HG02970 (cell line): ENCODE results near the gene TRIM45.
"Not testable (repeated sequence)": the region's sequence is repeated elsewhere in the genome, so short reads cannot be mapped to it uniquely, and the experiment has no call there.

Experiments
- ATAC-seq: cut with Tn5 transposase; IDR thresholded peaks from one replicate; pipeline ENCODE4 v1.9.1; 2021; ENCODE audit warnings: mild to moderate bottlenecking, moderate library complexity, moderate number of reproducible peaks; ENCODE audit not compliant: unreplicated experiment, low FRiP score

TRIM45 gene

DNA sequence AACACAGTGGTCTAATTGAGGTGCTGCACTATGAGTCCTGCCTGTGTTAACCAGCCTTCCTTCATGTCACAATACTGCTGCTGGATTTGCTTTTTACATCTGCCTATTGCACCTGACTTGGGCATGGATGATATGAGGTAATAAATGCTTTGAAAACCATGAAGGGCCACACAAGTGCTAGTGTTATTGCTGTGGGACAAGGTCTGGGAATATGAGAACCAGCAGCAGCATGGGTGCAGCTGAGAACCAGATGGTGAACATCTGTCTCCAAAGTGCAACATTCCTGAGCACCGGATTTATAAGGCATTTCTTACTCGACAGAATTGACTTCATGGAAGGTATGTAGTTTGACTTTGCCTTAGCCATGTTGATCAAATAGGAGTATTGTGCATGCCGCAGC lies 16.6 kb downstream of the TRIM45 start:
- no peak for ATAC-seq

GRCh38 chr1:117101858-117102257 lies 19.7 kb downstream of the TRIM45 start:
- not testable (repeated sequence) for ATAC-seq

GRCh38 chr1:117101334-117101733 lies 20.2 kb downstream of the TRIM45 start:
- ATAC-seq, result no peak

DNA sequence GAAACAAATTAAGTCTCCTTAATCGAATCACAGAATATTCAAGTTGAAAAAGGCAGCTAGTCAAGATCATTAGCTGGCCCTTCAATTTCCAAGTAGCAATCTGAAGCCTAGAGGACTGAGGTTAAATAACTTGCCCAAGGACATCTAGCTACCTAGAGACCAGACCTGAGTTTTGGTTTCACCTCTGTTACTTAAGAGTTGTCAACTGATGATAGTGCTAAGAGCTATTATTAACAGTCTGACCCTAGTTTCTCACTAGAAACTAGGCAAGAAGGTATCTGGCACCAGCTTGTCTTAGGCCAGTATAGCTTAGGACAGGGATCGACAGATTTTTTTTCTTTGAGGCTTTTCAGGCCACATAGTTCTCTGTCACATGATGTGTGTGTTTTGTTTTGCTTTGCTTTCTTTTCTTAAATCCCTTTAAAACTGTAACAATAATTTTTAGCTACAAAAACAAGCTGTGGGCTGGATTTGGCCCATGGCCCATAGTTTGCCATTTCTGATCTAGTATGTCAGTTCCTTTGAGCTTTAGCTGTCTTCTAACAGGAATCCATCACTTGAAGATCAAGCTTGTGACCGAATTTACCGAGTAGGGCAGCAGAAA lies 23.2 kb downstream of the TRIM45 start:
- ATAC-seq, result no peak

DNA sequence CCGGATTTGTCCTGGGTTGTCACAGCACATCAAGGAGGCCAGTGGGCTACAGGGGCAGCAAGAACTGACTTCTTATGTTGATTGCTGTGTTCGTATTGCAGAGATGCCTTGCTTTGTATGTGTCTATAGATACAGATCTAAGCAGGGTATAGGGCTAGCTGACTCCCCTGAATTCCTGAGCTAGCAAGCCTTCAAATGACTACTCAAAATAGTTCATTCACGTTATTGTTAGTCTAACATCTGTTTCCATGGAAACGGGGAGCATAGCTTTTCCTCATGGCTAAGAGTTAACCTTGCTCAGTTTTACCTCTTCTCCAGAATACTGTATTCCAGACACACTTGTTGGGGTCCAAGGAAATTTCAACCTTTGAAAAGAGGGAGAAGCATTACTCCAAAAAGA lies 24.1 kb downstream of the TRIM45 start:
- ATAC-seq, result no peak

DNA sequence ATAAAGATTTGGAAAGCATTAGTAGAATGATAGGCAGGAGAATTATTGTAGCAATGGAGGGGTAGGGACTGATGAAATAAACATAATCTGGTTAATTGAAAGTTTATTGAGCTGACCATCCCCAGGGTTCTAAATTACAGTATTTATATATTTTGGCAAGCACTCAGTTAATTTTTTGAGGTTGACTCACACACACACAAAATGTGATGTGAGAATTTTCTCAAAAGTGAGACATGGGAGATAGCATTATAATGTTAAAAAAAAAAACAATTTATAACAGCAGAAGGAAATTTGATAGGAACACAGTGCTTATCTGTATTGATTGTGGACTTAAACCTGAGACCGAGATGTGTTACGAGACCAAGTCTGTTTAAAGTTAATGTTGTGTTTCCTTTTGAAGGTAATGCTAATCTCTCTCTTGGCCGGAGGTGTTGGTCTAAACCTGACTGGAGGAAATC lies 24.6 kb downstream of the TRIM45 start:
- ATAC-seq, result no peak

- ATAC-seq, result no peak
Observed at GRCh38 chr1:117094841-117095604, 26.5 kb downstream of the TRIM45 start.

- ATAC-seq, result no peak
Observed at GRCh38 chr1:117093870-117094621, 27.5 kb downstream of the TRIM45 start.

- ATAC-seq, result no peak
Observed at GRCh38 chr1:117093091-117093534, 28.4 kb downstream of the TRIM45 start.

DNA sequence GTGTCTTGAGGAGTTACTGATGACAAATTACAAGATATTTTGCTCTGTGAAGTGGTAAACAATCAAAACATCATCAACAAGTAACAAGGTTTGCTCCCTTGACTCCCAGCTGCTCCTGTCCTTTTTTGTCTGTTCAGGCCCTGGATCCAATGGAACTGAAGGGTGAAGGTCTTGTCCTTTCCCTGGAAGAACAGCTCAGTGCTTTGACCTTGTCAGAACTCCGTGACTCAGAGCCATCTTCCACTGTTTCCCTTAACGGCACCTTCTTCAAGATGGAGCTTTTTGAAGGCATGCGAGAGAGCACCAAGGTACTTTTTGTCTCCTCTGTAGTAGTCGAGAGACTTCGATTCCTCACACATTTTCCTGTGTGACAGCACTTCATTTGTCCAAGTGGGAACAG lies 29.0 kb downstream of the TRIM45 start:
- no peak for ATAC-seq

- ATAC-seq, result no peak
Observed at GRCh38 chr1:117089996-117090395, 31.6 kb downstream of the TRIM45 start.

GRCh38 chr1:117087686-117088085 lies 33.9 kb downstream of the TRIM45 start:
- no peak for ATAC-seq

DNA sequence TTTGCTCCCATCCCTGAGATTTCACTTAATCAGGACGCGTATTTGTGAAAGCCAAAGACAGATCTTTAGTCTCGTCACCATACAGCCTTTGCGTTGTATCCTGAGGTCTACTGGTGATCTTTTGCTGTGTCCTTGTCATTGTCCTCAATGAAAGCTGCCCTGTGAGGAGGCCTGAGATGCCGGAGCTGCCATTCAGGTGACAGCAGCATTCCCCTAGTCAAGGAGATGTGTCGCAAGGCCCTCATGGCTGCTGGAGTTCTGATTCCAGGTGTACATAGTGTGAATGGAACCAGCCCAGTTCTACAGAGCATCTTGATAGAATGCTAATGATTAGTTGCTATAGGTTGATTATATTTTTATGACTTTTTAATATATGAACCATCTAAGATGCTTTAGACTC lies 37.3 kb downstream of the TRIM45 start:
- ATAC-seq, result no peak

DNA sequence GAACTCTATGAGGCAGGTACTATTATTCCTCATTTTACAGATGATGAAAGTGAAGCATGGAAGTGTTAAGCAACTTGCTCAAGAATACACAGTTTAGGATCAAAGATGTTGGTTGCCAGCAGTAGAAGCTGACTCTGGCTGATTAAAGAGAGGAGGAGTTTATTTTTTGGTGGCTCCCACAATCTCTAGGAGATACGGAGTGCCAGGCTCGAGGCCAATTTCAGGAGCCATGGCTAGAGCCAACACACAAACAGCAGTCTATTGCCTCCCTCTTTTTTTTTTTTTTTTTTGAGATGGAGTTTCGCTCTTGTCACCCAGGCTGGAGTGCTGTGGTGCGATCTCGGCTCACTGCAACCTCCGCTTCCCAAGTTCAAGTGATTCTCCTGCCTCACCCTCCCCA lies 41.8 kb downstream of the TRIM45 start:
- ATAC-seq, result no peak

DNA sequence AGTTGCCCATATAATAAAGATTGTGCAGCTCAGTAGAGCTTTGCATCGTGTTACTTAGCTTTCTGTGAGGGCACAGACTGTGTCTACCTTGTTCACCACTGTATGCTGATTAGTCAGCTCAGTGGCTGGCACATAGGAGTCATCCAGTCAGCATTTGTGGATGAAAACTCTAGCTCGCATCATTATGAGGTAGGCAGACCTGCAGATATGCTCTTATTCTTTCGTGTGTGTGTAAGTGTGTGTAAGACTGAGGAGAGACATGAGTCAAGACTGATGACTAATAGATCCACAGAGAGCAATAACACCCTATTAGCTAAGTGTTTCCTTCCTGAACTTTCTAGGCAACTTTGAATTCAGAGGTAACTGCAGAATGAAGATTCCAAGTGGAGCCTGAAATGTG lies 44.3 kb downstream of the TRIM45 start:
- ATAC-seq, result no peak

DNA sequence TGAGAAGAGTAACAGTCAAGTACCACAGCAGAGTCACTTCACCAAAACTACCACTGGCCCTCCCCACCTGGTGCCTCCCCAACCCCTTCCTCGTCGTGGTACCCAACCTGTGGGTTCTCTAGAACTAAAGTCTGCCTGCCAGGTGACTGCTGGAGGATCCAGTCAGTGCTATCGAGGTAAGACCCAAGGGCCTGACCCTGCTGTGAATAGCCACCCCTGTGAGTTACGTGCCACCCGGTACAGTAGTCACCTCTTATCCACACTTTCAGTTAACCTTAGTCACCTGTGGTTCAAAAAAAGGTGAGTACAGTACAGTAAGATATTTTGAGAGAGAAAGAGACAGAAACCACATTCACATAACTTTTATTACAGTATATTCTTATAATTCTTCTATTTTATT lies 44.9 kb downstream of the TRIM45 start:
- ATAC-seq, result no peak

- ATAC-seq, result no peak
Observed at GRCh38 chr1:117070124-117070523, 51.4 kb downstream of the TRIM45 start.

DNA sequence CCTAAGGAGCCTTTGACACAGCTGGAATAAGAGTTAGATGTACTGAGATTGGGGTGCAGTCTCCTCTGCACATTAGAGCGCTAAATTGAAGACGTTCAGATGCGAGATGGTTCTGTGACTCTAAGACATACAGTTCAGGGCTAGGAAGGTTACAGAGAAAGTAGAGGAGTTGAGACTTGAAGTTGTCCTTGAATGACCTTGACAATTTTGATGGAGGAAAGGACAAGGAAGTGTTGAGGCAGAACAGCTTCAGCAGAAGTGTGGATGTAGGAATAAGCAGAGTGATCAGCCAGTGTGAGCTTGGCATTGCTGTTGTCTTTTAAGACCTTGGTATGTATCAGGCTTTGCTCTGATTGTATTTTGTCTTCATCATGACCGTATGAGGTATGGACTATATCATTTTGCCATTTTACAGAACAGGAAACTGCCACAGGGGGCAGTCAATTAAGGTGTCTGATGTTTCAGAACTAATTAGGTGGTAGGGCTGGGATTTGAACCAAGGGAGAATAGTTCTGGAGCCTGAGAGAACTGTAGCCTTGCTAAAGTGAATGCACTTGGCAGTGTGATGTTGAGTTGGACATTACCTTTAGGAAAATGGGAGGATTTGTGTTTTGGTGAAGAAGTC lies 52.2 kb downstream of the TRIM45 start:
- ATAC-seq, result no peak

DNA sequence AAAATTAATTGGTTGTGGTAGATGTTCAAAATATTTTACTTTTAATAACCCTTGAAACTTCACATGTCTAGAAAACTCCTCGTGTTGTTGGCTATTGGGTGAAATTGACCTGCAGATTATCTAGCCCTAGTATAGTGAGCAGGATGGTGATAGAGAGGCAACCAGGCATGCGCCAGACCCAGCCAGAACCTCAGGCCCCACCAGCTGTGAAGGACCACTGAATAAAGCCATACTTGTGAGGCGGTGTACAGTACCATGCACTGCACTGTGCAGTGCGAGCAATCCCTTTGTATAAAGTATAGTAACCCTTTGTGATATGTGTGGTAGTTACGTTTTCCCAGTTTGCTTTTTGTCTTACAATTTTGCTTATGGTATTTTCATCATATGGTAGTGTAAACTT lies 53.0 kb downstream of the TRIM45 start:
- no peak for ATAC-seq

- ATAC-seq, result no peak
Observed at GRCh38 chr1:117067533-117068370, 53.8 kb downstream of the TRIM45 start.
